NK-92 (cell line): Measurements from ENCODE around the gene TFPI.

Source experiments
- DNase-seq: peaks from one replicate; lab custom pipeline; 2025; ENCODE audit not compliant: unreplicated experiment; lab: John Stamatoyannopoulos, UW

The TFPI gene

GRCh38 chr2:187469538-187469937 lies 84.7 kb downstream of the TFPI start:
- no peak for DNase-seq

DNA sequence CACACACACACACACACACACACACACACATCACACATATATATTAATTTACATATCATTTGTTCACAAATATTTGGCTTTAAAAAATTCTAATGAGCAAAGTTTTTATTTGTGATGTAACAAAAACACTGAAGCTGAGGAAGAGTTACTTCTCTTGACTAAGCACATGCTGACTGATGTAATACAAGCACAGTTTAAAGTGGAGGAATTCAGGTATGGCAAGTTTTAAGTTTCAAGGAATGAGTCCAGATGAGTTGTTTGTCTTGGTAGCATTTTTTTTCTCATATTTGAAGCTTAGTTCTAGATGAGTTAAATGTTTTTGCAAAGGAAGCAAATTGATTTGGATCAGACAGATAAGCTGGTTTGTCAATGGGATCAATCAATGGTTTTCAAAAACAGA lies 86.0 kb downstream of the TFPI start:
- DNase-seq: no peak

DNA sequence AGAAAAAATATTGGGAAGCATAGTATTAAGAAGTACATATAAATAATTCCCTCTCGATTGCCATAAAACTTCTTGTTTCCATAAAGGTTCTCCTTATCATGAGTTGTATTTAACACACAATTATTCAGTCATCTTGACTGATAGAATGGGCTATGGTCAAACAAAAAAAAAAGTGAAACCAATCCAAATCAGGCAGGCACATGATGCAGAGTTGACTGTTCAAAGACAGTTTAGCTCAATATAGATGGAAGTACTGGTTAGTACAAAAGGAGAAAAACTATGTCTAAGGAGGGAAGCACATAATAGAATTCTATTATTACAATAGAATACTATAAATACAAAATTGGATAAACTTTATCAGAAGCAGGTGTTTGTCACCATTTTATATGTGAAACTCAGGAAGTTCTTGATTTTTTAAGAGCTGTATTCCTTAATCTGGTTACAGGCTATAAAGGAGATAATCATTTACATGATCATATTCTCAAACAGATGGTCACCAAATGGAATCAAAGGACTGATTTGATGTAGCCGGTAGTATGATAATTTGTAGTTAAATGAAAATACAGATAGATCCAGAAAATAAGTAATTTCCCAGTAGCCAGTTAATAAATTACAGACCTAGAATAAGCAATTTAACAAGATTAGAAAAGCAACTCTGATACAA lies 88.0 kb downstream of the TFPI start:
- DNase-seq: no peak

GRCh38 chr2:187462839-187463238 lies 91.4 kb downstream of the TFPI start:
- no peak for DNase-seq

DNA sequence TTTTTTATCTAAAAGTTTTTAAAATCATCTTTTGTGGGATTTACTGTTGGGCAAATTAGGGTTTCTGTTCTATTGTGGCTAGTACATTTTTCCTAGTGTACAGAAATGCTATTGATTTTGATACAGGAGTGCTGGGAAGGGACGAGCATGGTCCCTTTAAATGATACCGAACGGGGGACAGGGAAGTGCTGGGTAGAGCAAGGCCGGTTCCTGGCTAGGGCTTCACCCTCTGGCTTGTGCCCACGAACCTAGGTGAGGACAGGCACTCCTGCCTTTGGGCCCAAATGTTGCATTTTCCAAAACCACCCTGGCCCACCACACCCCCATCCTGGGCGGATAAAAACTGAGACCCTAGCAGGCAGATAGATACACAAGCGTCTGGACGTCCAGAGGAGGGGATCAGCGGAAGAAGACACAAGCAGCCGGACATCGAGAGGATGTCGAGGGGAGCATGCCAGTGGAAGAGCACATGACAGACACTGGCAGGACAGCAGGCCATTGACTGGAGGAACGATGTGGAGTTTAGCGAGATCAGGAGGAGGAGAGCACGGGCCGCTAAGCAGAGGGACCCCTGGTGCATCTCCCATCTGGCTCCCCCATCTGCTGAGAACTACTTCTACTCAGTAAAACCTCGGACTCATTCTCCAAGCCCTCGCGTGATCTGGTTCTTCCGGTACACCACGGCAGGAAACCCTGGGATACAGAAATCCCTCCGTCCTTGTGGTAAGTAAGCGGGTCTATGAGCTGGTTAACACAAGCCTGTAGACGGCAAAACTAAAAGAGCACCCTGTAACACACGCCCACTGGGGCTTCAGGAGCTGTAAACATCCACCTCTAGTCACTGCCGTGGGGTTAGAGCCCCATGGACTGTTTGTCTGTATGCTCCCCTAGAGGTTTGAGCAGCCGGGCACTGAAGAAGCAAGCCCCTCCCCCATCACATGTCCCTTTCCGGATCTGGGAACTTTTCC lies 92.7 kb downstream of the TFPI start:
- DNase-seq: no peak

DNA sequence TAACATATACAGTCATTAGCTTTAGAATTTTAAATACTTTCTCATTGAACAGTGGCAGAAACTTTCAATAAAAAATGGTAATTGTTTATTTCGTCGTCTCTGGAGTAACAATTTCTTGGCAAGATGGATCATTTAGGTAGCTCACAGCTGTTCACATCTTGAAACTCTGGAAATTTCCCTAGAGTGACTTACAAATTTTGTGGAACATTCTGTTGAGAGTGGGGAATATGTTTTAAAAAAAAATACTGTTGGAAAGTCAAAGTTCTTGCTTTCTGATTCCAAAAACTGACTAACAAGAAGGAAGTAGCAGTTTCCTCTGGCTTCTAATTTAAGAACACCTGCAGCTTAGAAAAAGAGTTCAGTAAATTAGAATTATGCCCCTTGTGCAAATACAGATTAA lies 95.0 kb downstream of the TFPI start:
- no peak for DNase-seq

GRCh38 chr2:187453078-187453641 lies 101.1 kb downstream of the TFPI start:
- DNase-seq: no peak

GRCh38 chr2:187451510-187451909 lies 102.7 kb downstream of the TFPI start:
- no peak for DNase-seq

DNA sequence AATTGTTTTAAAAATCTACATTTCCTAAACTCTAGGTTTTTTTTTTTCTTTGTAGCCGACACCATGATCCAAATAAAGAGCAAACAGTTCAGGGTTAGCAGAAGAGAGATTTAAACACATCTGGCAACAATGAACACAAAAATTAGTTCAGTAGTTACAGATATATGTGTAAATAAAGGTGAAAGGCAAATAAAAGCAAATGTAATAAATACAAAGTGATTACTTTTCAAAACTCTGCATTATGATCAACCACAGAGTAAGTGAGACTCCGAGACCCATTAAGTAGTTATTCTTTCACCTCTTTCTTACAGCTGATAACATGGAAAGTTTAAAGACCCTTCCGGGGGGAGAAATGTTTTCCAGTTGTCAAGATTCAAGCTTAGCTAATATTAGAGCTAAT lies 106.9 kb downstream of the TFPI start:
- DNase-seq: no peak

GRCh38 chr2:187446711-187447110 lies 107.5 kb downstream of the TFPI start:
- DNase-seq: no peak

- no peak for DNase-seq
Measured at GRCh38 chr2:187445051-187445450, 109.2 kb downstream of the TFPI start.

- no peak for DNase-seq
Measured at GRCh38 chr2:187442778-187443177, 111.5 kb downstream of the TFPI start.

DNA sequence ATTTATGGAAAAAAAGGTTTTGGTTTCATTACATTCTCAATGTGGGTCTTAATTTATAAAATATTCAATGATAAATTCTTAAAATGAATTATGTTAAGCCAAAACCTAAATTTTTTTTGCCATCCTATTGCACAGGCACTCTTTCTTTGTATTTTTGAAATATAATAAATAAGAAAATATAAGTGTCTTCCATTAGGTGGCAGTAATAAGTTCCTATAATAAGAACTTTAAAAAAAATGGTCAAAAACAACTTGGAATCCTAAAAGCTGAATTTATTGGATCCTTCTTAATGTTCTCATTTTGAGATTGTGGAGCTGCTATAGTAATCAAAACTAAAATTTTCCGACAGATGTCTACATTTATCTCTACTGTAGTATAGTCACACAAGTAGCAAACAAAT lies 111.9 kb downstream of the TFPI start:
- DNase-seq: no peak

- no peak for DNase-seq
Measured at GRCh38 chr2:187440101-187440675, 114.0 kb downstream of the TFPI start.

GRCh38 chr2:187438455-187438854 lies 115.8 kb downstream of the TFPI start:
- DNase-seq: no peak

- no peak for DNase-seq
Measured at GRCh38 chr2:187435756-187436155, 118.5 kb downstream of the TFPI start.

DNA sequence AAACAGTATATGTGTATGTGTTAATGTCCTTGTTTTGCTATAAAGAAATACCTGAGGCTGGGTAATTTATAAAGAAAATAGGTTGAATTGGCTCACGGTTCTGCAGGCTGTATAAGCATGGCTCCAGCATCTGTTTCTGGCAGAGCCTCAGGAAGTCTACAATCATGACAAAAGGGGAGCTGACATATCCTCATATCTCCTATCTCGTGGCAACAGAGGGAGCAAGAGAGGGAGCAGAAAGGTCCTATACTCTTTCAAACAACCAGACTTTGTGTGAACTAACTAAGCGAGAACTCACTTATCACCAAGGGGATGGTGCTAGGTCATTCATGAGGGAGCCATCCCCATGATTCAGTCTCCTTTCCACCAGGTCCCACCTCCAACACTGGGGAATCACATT lies 119.2 kb downstream of the TFPI start:
- DNase-seq: no peak

DNA sequence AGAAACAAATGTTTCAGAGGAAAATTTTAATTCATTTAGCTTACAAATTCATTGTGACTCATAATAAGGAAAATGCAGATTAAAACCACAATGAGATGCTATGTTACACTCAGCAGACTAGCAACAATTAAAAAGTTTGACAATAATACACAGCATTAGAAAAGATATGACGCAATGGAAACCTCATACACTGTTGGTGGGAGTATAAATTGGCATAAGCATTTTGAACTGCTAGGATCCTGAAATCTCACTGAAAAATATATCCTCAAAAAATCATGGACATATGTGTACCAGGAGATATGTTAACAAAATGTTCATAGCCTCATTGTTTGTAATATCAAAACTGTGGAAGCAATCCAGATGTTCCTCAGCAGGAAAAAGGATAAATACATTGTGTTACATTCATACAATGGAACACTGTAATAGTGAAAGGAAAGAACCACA lies 119.9 kb downstream of the TFPI start:
- no peak for DNase-seq

- DNase-seq: no peak
Measured at GRCh38 chr2:187431911-187432310, 122.3 kb downstream of the TFPI start.

DNA sequence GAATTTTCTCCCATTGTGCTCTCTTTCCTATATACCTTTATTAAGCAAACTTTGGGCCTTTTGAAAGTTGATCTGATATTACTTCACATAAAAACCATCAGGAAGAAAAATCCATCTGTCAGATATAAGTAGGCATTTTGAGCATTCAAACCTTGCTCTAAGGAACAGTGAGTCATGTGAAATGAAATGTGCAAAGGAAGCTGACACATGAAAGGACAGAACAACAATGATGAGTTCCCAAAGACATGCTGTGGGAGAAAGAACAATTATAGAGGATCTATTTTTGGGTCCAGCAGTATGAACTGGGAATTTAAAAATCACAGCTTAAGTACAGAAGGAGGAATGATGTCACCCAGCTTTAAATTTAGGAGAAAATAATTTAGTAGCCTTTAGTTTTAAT lies 124.2 kb downstream of the TFPI start:
- no peak for DNase-seq

- DNase-seq: no peak
Measured at GRCh38 chr2:187424146-187424545, 130.1 kb downstream of the TFPI start.

DNA sequence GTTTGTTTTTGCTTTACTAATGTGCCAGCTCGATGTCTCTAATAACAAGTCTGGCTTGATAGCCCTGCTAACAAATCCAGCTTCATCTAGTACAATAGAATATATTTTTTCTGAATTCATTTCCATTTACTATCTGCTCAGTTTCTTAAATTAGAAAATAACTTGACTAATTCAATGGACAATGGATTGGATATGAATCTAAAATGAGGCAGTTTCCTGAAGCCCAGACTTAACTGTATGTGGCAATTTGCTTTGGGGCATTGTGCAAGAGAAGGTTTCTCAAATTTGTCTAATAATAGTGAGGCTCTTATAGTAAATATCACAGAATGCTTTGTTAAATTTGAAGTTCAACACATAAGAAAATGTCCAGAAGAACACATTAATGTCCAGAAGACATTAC lies 132.0 kb downstream of the TFPI start:
- no peak for DNase-seq
